Psoas muscle (tissue), 7 donors: ENCODE results near the gene ZNF470. TPM values are rescaled to one million over a fixed set of nuclear protein-coding genes. Genes with fewer than 3 reads are reported as not detected.

Source experiments
- polyA plus RNA-seq, 3 donors: library from polyadenylated mRNA; stranded (reverse); fragments of 200-250 nt; gene quantifications; one replicate each; pipeline ENCODE4 v1.2.3, GENCODE V29; 2013
- total RNA-seq, 4 donors: library from RNA; stranded (reverse); fragmentation: NEBNext Ultra II Directional in 2 of 4; extraction: Animal tissue kit (Norgen Biotek cat#: 25700) in 2 of 4; gene quantifications; one replicate each; pipeline versions ENCODE4 v1.2.1 to v1.2.4, GENCODE V29; 2021 to 2023
- donor health status: healthy with polysubstance abuse.
- donor health status: DM: no; HTN: no; CAD: no; lungs with moderate emphysema.
- donor health status: Bipolar disorder and iron deficiency.
- donor health status: healthy.
- donor health status: DM: no; HTN: no; CAD: no.
- donor health status: DM: no; HTN: no; CAD: no.
- donor health status: DM: yes; HTN: yes; CAD: no.

ZNF470 gene
- total and polyA plus RNA-seq, 7 donors, result 0.44 to 3.4 (median 1.7) TPM

Other genes starting within 250 kb of the ZNF470 start
- gene ZNF582, start 173.9 kb upstream of the ZNF470 start, total RNA-seq, result 1 to 10 TPM; 1.1 to 2.6 (median 1.3) TPM
- gene ZNF582, start 173.9 kb upstream of the ZNF470 start, polyA plus RNA-seq, result 1 to 10 TPM; 1.1 to 2.4 (median 1.9) TPM
- 1 to 10 TPM; 2.5 to 5.3 (median 3.1) TPM for gene ZNF583, start 163.1 kb upstream of the ZNF470 start, total RNA-seq
- 1 to 10 TPM; 2.3 to 8.7 (median 2.6) TPM for gene ZNF583, start 163.1 kb upstream of the ZNF470 start, polyA plus RNA-seq
- gene ZNF667, start 90.1 kb upstream of the ZNF470 start, total RNA-seq, result 1 to 10 TPM in 3 of 4 donors, under 1 TPM in 1; 0.90 to 5.1 (median 2.4) TPM
- 1 to 10 TPM; 1.3 to 2.4 (median 1.7) TPM for gene ZNF667, start 90.1 kb upstream of the ZNF470 start, polyA plus RNA-seq
- gene ZNF471, start 59.6 kb upstream of the ZNF470 start, total RNA-seq, result 1 to 10 TPM; 5.3 to 7.3 (median 5.4) TPM
- gene ZNF471, start 59.6 kb upstream of the ZNF470 start, polyA plus RNA-seq, result 1 to 10 TPM; 1.1 to 4.0 (median 1.5) TPM
- gene ZFP28, start 28.5 kb upstream of the ZNF470 start, total RNA-seq, result 1 to 10 TPM; 2.0 to 5.0 (median 3.2) TPM
- 1 to 10 TPM; 1.7 to 7.0 (median 2.9) TPM for gene ZFP28, start 28.5 kb upstream of the ZNF470 start, polyA plus RNA-seq
- 1 to 10 TPM; 3.6 to 4.9 (median 4.7) TPM for gene ZNF71, start 27.8 kb downstream of the ZNF470 start, total RNA-seq
- gene ZNF71, start 27.8 kb downstream of the ZNF470 start, polyA plus RNA-seq, result 10 to 100 TPM in 1 of 3 donors, 1 to 10 TPM in 2; 3.6 to 11.7 (median 4.7) TPM
- not detected for gene SMIM17, start 75.7 kb downstream of the ZNF470 start, total RNA-seq
- under 1 TPM in 2 of 3 donors, not detected in 1; 0.10 to 0.21 TPM for gene SMIM17, start 75.7 kb downstream of the ZNF470 start, polyA plus RNA-seq
- 1 to 10 TPM in 3 of 4 donors, under 1 TPM in 1; 0.74 to 5.4 (median 1.1) TPM for gene ZNF835, start 104.3 kb downstream of the ZNF470 start, total RNA-seq
- gene ZNF835, start 104.3 kb downstream of the ZNF470 start, polyA plus RNA-seq, result 1 to 10 TPM in 1 of 3 donors, under 1 TPM in 2; 0.78 to 1.9 (median 0.80) TPM